Prostate gland (tissue), 2 donors: ENCODE data around the gene AGAP5. TPM values are rescaled to one million over a fixed set of nuclear protein-coding genes. Genes with fewer than 3 reads are reported as not detected.
"Not testable (repeated sequence)": the region's sequence is repeated elsewhere in the genome, so short reads cannot be mapped to it uniquely, and the experiment has no call there.

Experiments used
- DNase-seq: peaks from one replicate; pipeline ENCODE4 v3.0.0-alpha.2; 2019; ENCODE audit warnings: low spot score
- H3K27ac ChIP-seq, 2 donors: fragments of 200-600 bp; sonication (generic); 2 replicates each; pipeline ENCODE4 v1.5.1; 2017 to 2019
- H3K27me3 ChIP-seq: fragments of 200-600 bp; sonication (generic); replicated peaks from 2 replicates; pipeline ENCODE4 v1.5.1; 2019; ENCODE audit not compliant: insufficient read depth
- H3K36me3 ChIP-seq, 2 donors: fragments of 200-600 bp; sonication (generic); 1 replicate in 1 of 2; 2 replicates in 1 of 2; pipeline versions ENCODE4 v1.5.1 to v1.8.1; 2017 to 2019
- H3K4me1 ChIP-seq: fragments of 200-600 bp; sonication (generic); replicated peaks from 2 replicates; pipeline ENCODE4 v1.5.1; 2019
- H3K4me3 ChIP-seq, 2 donors: fragments of 200-600 bp; sonication (generic); 2 replicates each; pipeline ENCODE4 v1.5.1; 2017 to 2019
- H3K9me3 ChIP-seq: fragments of 200-600 bp; sonication (generic); 2 replicates; pipeline ENCODE4 v1.5.1; 2017
- WGBS: methylation state at CpG from one replicate; pipeline ENCODE4 v1.1.5; 2018; 5-methylcytosine and 5-hydroxymethylcytosine counted together
- intact Hi-C: fragments of 100-400 bp; cut with DNase I; formaldehyde crosslinking; loops from one replicate; pipeline ENCODE4 v1.14.2; 2022
- total RNA-seq, 2 donors: library from RNA; depleted of rRNA; stranded (reverse); fragments of >200 nt; gene quantifications; one replicate each; pipeline ENCODE4 v1.1.0, GENCODE V29; 2016

Gene AGAP5
- total RNA-seq, 2 donors from 2014 or later: 8.3 to 9.7 TPM

DNA sequence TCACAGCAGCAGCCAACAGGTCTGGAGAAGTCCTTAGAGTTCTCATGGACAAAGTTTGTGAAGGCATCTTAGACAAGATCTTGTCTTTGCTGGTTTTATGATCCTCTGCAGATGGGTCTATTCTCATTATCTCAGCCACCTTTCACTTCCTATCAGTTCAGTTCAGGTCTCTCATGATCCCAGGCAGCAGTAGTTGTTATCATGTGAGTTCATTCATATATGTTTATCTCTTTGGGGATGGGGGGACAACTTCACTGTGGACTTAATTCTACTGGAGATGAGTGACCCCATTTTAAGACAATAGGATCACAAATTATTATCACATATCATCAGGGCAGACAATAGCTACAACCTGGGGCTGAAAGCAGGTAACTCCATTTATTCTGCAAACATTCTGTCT lies 6.0 kb upstream of the AGAP5 start:
- intact Hi-C loops, H3K27ac ChIP-seq, DNase-seq, H3K9me3 ChIP-seq, H3K36me3 ChIP-seq, H3K27me3 ChIP-seq, H3K4me1 ChIP-seq, H3K4me3 ChIP-seq: not testable (repeated sequence)

GRCh38 chr10:73698819-73699218 lies 910 bp upstream of the AGAP5 start:
- intact Hi-C loops, DNase-seq, H3K9me3 ChIP-seq, H3K4me1 ChIP-seq, H3K27me3 ChIP-seq, H3K27ac ChIP-seq, H3K4me3 ChIP-seq, H3K36me3 ChIP-seq: not testable (repeated sequence)
- 89% methylated on average over 2 of the region's 2 CpGs for WGBS

DNA sequence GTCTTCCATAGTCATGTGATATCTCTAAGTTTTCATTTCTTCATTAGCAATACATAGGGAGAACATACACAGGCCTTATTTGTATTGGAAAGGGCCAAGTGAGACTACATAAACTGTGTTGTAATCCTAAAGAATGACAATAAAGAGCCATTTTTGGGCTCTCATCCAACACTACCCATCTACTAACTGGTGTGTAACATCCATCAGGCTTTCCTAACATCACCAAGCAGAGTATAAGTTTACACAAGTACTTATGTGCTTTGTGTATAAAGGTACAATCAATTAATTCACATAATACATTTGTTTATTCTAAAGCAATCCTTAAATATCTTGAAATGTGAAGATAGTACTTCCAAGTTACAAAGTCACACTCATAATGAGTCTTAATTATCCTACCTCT lies 2.6 kb downstream of the AGAP5 start:
- DNase-seq, intact Hi-C loops, H3K27ac ChIP-seq, H3K4me1 ChIP-seq, H3K36me3 ChIP-seq, H3K9me3 ChIP-seq, H3K4me3 ChIP-seq, H3K27me3 ChIP-seq: not testable (repeated sequence)

DNA sequence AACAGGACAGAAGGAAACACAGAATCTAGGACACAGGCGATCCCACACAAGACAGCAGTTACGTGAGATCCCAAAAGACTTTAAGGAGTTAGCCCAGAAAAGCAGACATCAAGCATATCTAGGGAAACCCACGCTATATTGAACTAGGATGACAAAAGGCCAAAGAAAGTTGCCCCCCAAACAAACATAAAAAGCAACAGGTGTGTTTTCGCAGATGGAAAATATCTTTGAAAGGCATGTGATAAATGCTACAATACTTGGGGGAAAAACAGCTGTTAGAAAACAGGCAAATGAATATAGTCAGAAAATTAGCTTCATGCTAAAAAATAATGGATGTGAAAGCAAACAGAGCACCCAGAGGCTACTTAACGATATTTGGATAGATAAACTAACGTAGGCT lies 7.2 kb downstream of the AGAP5 start:
- intact Hi-C loops, H3K27me3 ChIP-seq, H3K36me3 ChIP-seq, DNase-seq, H3K9me3 ChIP-seq, H3K27ac ChIP-seq, H3K4me1 ChIP-seq, H3K4me3 ChIP-seq: not testable (repeated sequence)
- 91% methylated on average over 6 of the region's 6 CpGs for WGBS

DNA sequence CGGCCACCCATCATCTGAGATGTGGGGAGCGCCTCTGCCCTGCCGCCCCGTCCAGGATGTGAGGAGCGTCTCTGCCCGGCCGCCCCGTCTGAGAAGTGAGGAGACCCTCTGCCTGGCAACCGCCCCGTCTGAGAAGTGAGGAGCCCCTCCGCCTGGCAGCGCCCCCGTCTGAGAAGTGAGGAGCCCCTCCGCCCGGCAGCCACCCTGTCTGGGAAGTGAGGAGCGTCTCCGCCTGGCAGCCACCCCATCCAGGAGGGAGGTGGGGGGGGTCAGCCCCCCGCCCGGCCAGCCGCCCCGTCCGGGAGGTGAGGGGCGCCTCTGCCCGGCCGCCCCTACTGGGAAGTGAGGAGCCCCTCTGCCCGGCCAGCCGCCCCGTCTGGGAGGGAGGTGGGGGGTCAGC lies 8.3 kb downstream of the AGAP5 start:
- H3K36me3 ChIP-seq, H3K27ac ChIP-seq, H3K27me3 ChIP-seq, H3K4me1 ChIP-seq, intact Hi-C loops, H3K9me3 ChIP-seq, H3K4me3 ChIP-seq, DNase-seq: not testable (repeated sequence)
- 97% methylated on average over 17 of the region's 28 CpGs for WGBS

- H3K9me3 ChIP-seq, DNase-seq, H3K4me3 ChIP-seq, H3K36me3 ChIP-seq, H3K27me3 ChIP-seq, intact Hi-C loops, H3K4me1 ChIP-seq, H3K27ac ChIP-seq: not testable (repeated sequence)
- WGBS: 90% methylated on average over 1 of the region's 1 CpG
These were observed 10.3 kb downstream of the AGAP5 start for GRCh38 chr10:73687641-73688040.

DNA sequence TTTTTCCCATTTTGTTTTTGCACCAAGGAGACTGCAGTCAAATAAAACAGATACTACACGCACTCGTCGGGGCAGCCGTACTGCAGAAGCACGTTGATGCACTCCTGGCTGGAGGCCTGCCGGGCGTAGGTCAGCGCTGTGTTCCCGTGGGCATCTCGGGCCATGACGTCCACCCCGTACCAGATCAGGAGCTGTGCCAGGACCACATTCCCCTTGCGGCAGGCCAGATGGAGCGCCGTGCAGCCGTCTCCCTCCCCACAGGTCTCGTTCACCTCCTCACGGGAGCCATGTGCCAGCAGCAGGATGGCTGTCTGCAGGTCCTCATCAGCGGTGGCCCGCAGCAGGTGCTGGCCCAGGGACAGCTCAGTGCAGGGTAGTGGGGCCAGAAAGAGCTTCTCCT lies 23.4 kb downstream of the AGAP5 start:
- H3K4me3 ChIP-seq, intact Hi-C loops, H3K9me3 ChIP-seq, DNase-seq, H3K4me1 ChIP-seq, H3K27ac ChIP-seq, H3K36me3 ChIP-seq, H3K27me3 ChIP-seq: not testable (repeated sequence)
- WGBS: 100% methylated on average over 1 of the region's 20 CpGs

DNA sequence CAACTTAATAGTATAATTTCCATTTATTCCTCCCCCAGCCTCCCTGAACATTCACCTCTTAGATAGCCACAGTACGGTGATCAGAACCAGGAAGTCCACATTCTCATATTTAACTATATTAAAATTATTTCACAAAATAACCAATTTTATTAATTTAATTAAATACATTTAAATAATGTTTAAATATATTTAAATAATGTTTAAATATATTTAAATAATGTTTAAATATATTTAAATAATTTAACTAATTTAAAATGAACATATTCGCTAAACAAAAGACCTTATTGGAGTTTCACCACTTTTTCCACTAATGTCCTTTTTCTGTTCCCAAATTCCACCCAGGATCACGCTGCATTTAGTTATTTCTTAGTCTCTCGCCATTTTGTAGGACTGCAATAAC lies 29.5 kb downstream of the AGAP5 start:
- H3K27ac ChIP-seq, H3K4me1 ChIP-seq, DNase-seq, H3K4me3 ChIP-seq, H3K36me3 ChIP-seq, intact Hi-C loops, H3K9me3 ChIP-seq, H3K27me3 ChIP-seq: not testable (repeated sequence)
- WGBS: 98% methylated on average over 4 of the region's 4 CpGs

DNA sequence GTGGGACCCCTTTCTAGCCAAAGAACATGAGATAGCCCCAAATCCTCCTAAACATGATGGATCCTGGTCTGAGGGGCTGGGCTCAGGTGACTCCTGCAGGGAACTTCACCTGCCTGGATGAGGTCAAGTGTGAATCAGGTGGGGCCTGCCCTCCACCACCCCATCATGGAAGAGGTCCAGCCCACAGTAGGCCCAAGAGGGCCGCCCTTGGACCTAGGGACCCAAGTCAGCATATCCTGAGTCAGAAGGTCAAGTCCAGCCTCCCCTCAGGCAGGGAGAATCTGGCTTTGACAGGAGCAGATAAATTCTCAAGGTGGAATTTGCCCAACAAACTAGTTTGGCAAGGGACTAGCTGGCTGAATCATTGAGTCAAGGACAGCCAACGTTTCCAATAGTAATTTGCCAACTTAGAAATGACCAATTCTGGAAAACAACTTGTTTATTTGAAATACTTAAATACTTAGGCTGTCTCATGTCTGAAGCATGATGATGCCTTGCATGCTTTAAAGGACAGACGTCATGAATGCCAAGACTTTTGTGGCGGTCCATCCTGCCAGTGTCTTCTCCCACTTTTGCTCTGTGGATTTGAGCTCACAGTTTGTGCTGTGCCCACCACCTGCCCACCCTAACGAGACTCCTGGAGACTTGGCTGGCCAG lies 31.6 kb downstream of the AGAP5 start:
- H3K36me3 ChIP-seq, H3K4me1 ChIP-seq, H3K27me3 ChIP-seq, intact Hi-C loops, H3K27ac ChIP-seq, H3K4me3 ChIP-seq, H3K9me3 ChIP-seq, DNase-seq: not testable (repeated sequence)
- 55% methylated on average over 4 of the region's 5 CpGs for WGBS

DNA sequence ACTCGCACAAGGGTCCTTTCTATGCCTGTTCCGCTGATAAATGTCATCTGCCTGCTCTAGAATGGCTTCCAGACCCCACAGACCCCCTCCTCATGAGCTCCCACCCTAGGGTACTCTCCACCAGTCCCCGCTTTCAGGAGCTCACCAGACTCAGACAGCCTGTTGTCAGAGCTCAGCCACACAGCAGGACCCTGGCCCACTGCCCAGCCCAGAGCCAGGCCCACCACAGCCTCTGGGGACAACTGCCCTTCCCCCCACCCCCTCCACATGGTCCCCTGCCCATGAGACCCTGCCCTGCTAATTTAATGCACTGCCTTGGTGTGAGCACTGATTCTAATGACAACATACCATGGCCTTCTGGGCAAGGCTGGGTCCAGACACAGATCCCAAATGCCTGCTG lies 32.3 kb downstream of the AGAP5 start:
- WGBS: 82% methylated on average over 3 of the region's 3 CpGs
- H3K4me1 ChIP-seq, DNase-seq, H3K27ac ChIP-seq, H3K9me3 ChIP-seq, H3K27me3 ChIP-seq, H3K4me3 ChIP-seq, intact Hi-C loops, H3K36me3 ChIP-seq: not testable (repeated sequence)

- intact Hi-C loops, H3K36me3 ChIP-seq, H3K4me3 ChIP-seq, H3K27ac ChIP-seq, H3K27me3 ChIP-seq, H3K4me1 ChIP-seq, DNase-seq, H3K9me3 ChIP-seq: not testable (repeated sequence)
- 82% methylated on average over 9 of the region's 13 CpGs for WGBS
These were observed 33.5 kb downstream of the AGAP5 start for GRCh38 chr10:73664156-73665040.

DNA sequence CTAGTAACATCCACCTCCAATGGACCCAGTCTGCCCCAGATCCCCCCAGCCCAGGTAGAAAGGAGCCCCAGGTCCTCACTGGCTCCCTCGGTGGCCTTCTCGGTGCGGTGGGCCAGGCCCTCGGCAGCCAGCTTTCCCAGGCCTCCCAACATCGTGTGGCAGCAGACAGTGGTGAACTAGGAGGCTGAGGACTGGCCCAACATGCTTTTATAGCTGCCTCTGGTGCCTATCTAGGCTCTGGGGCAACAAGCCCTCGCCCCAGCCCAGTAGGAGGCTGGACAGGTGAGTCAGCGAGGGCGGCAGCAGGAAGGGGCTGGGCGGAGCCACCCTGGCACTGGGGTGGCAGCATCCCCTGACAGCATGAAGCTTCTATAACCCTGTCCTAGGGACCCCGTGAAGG lies 34.3 kb downstream of the AGAP5 start:
- H3K9me3 ChIP-seq, H3K36me3 ChIP-seq, H3K4me3 ChIP-seq, H3K27me3 ChIP-seq, DNase-seq, H3K4me1 ChIP-seq, intact Hi-C loops, H3K27ac ChIP-seq: not testable (repeated sequence)
- 78% methylated on average over 10 of the region's 10 CpGs for WGBS

GRCh38 chr10:73662705-73663104 lies 35.2 kb downstream of the AGAP5 start:
- H3K27me3 ChIP-seq: not testable (repeated sequence)
- WGBS: 86% methylated on average over 7 of the region's 7 CpGs

More at GRCh38 chr10:73662705-73663104, 35.2 kb downstream of the AGAP5 start:
- H3K36me3 ChIP-seq, H3K27ac ChIP-seq, intact Hi-C loops, H3K9me3 ChIP-seq, H3K4me1 ChIP-seq, H3K4me3 ChIP-seq, DNase-seq: not testable (repeated sequence)
